GM18867 (cell line): ENCODE results near the gene EEA1.
"Not testable (repeated sequence)": the region's sequence is repeated elsewhere in the genome, so short reads cannot be mapped to it uniquely, and the experiment has no call there.

Source experiments
- ATAC-seq: cut with Tn5 transposase; IDR thresholded peaks from one replicate; pipeline ENCODE4 v1.9.1; 2021; ENCODE audit warnings: mild to moderate bottlenecking, moderate library complexity; ENCODE audit not compliant: unreplicated experiment

Gene EEA1

GRCh38 chr12:92821142-92821541 lies 108.0 kb downstream of the EEA1 start:
- no peak for ATAC-seq

- no peak for ATAC-seq
Observed at GRCh38 chr12:92814584-92814983, 114.5 kb downstream of the EEA1 start.

- peak; percentile 76 for ATAC-seq
Observed at GRCh38 chr12:92810370-92810769, 118.7 kb downstream of the EEA1 start.

GRCh38 chr12:92803903-92804302 lies 125.2 kb downstream of the EEA1 start:
- no peak for ATAC-seq

- no peak for ATAC-seq
Observed at GRCh38 chr12:92802906-92803305, 126.2 kb downstream of the EEA1 start.

- no peak for ATAC-seq
Observed at GRCh38 chr12:92796650-92797049, 132.4 kb downstream of the EEA1 start.

- ATAC-seq = no peak
Observed at GRCh38 chr12:92794814-92795213, 134.3 kb downstream of the EEA1 start.

- ATAC-seq = not testable (repeated sequence)
Observed at GRCh38 chr12:92794356-92794755, 134.7 kb downstream of the EEA1 start.

- ATAC-seq = no peak
Observed at GRCh38 chr12:92786045-92786444, 143.1 kb downstream of the EEA1 start.

- ATAC-seq = no peak
Observed at GRCh38 chr12:92785563-92785950, 143.5 kb downstream of the EEA1 start.

- ATAC-seq = peak; percentile 98
Observed at GRCh38 chr12:92784797-92785562, 144.1 kb downstream of the EEA1 start.

GRCh38 chr12:92784356-92784755 lies 144.7 kb downstream of the EEA1 start:
- ATAC-seq = no peak

- no peak for ATAC-seq
Observed at GRCh38 chr12:92779902-92780301, 149.2 kb downstream of the EEA1 start.

GRCh38 chr12:92778525-92778924 lies 150.6 kb downstream of the EEA1 start:
- no peak for ATAC-seq

GRCh38 chr12:92775416-92775815 lies 153.7 kb downstream of the EEA1 start:
- ATAC-seq = no peak

GRCh38 chr12:92771001-92771400 lies 158.1 kb downstream of the EEA1 start:
- no peak for ATAC-seq

GRCh38 chr12:92769124-92769901 lies 159.8 kb downstream of the EEA1 start:
- ATAC-seq = peak; percentile 83

GRCh38 chr12:92765871-92766270 lies 163.2 kb downstream of the EEA1 start:
- no peak for ATAC-seq

- ATAC-seq = no peak
Observed at GRCh38 chr12:92764831-92765230, 164.3 kb downstream of the EEA1 start.

GRCh38 chr12:92762773-92763172 lies 166.3 kb downstream of the EEA1 start:
- ATAC-seq = no peak

- ATAC-seq = no peak
Observed at GRCh38 chr12:92759634-92760268, 169.3 kb downstream of the EEA1 start.
